HepG2 (cell line): ENCODE results near the gene LMF2. TPM values are rescaled to one million over a fixed set of nuclear protein-coding genes. Genes with fewer than 3 reads are reported as not detected.

Experiments
- ATAC-seq: fragments of 200-7000 bp; cut with Tn5 transposase; 3 replicates; pipeline ENCODE4 v1.9.1; 2020; ENCODE audit warnings: mild to moderate bottlenecking, moderate library complexity
- BruUV-seq: library from RNA; stranded (reverse); fragments of 400-500 nt; replicated peaks from 2 replicates; lab custom pipeline; 2021; lab: Mats Ljungman, UMichigan
- CTCF ChIA-PET: fragments of 300-600 bp; formaldehyde crosslinking; extraction: SDS; loops from one replicate; lab custom pipeline; 2021; ENCODE audit warnings: low total read pairs, inconsistent platforms, low intra/inter-chr PET ratio; lab: Yijun Ruan, JAX
- POLR2A ChIA-PET: fragments of 350-600 bp; sonication (Branson Sonifier 250); formaldehyde crosslinking; loops from one replicate; lab custom pipeline; 2020; ENCODE audit warnings: antibody characterized with exemption, inconsistent platforms; lab: Yijun Ruan, JAX
- DNase-seq: peaks from one replicate; pipeline ENCODE4 v3.0.0-alpha.2; 2015; ENCODE audit warnings: low spot score
- FAIRE-seq: peaks from 3 replicates; lab custom pipeline; 2011; peaks lifted over from hg19 to GRCh38; lab: Jason Lieb, UNC
- H2AFZ ChIP-seq: one replicate; pipeline ENCODE4 v1.6.1; 2011; ENCODE audit warnings: low read length, inconsistent platforms
- H3K27ac ChIP-seq: fragments of 300-600 bp; 3 replicates; pipeline ENCODE4 v1.8.0; 2011; ENCODE audit warnings: mixed run types, mild to moderate bottlenecking, mixed read lengths, low read length, inconsistent platforms; ENCODE audit not compliant: insufficient read depth; ENCODE audit errors: extremely low read length
- H3K27me3 ChIP-seq, 2 experiments: fragments of 200-600 bp in 1 of 2; 2 replicates in 1 of 2; 3 replicates in 1 of 2; pipeline versions ENCODE4 v1.6.0 to v1.8.0; 2011; ENCODE audit warnings: low read length in 2 of 2, mild to moderate bottlenecking in 2 of 2, moderate library complexity in 2 of 2, inconsistent platforms in 1 of 2; ENCODE audit not compliant: insufficient read depth in 2 of 2, control insufficient read depth in 1 of 2
- H3K36me3 ChIP-seq, 2 experiments: fragments of 200-600 bp in 1 of 2; replicated peaks in 1 of 2; 2 replicates in 1 of 2; 3 replicates in 1 of 2; pipeline versions ENCODE4 v1.5.1 to v1.8.0; 2011; ENCODE audit warnings: low read length in 2 of 2, inconsistent platforms in 1 of 2; ENCODE audit not compliant: insufficient read depth in 2 of 2, control insufficient read depth in 1 of 2
- H3K4me1 ChIP-seq: 2 replicates; pipeline ENCODE4 v1.5.1; 2012; ENCODE audit warnings: low read length, inconsistent platforms; ENCODE audit not compliant: insufficient read depth
- H3K4me2 ChIP-seq: 2 replicates; pipeline ENCODE4 v1.6.0; 2011; ENCODE audit warnings: low read depth, low read length, inconsistent platforms
- H3K4me3 ChIP-seq, 3 experiments: fragments of 200-600 bp in 1 of 3; sonication (generic), shearing (Covaris generic) in 1 of 3; replicated peaks in 1 of 3; 2 replicates each; pipeline ENCODE4 v1.5.1; 2011 to 2016; ENCODE audit warnings: low read length in 3 of 3, inconsistent platforms in 2 of 3, low read depth in 2 of 3, mild to moderate bottlenecking in 2 of 3, control low read depth in 1 of 3, mixed read lengths in 1 of 3; ENCODE audit not compliant: insufficient read depth in 1 of 3
- H3K79me2 ChIP-seq: one replicate; pipeline ENCODE4 v1.6.1; 2011; ENCODE audit warnings: low read length, inconsistent platforms; ENCODE audit not compliant: insufficient read depth
- H3K9ac ChIP-seq: 2 replicates; pipeline ENCODE4 v1.6.0; 2011; ENCODE audit warnings: mild to moderate bottlenecking, low read depth, low read length, inconsistent platforms; ENCODE audit not compliant: insufficient read depth
- H3K9me3 ChIP-seq: 2 replicates; pipeline ENCODE4 v1.5.1; 2012; ENCODE audit warnings: mild to moderate bottlenecking, low read length
- H4K20me1 ChIP-seq: 2 replicates; pipeline ENCODE4 v1.6.0; 2011; ENCODE audit warnings: inconsistent platforms, mild to moderate bottlenecking, low read length, moderate library complexity; ENCODE audit not compliant: insufficient read depth
- CC2D1A ChIP-seq: sonication (generic); formaldehyde crosslinking; IDR thresholded peaks from 2 replicates; pipeline ENCODE4 v1.8.1; 2023; ENCODE audit warnings: mild to moderate bottlenecking, missing genetic modification reagents
- CHCHD3 ChIP-seq: sonication (generic); formaldehyde crosslinking; IDR thresholded peaks from 2 replicates; pipeline ENCODE4 v1.8.0; 2022; ENCODE audit warnings: mild to moderate bottlenecking, missing genetic modification reagents, moderate library complexity
- CHD2 ChIP-seq: IDR thresholded peaks from 2 replicates; pipeline ENCODE4 v1.6.1; 2011; ENCODE audit warnings: low read depth, low read length, improper control_type of control experiment
- GABPB1 ChIP-seq: IDR thresholded peaks from 2 replicates; pipeline ENCODE4 v1.6.1; 2016; ENCODE audit warnings: mild to moderate bottlenecking, missing genetic modification reagents, moderate library complexity, missing compliant biosample characterization
- GATA4 ChIP-seq: sonication (generic); IDR thresholded peaks from 2 replicates; pipeline ENCODE4 v1.6.1; 2016; ENCODE audit warnings: antibody characterized with exemption, low read depth, borderline replicate concordance
- HOXA9 ChIP-seq: sonication (generic); formaldehyde crosslinking; IDR thresholded peaks from 2 replicates; pipeline ENCODE4 v1.8.1; 2022; ENCODE audit warnings: missing genetic modification reagents, mild to moderate bottlenecking, moderate library complexity, borderline replicate concordance
- MED1 ChIP-seq: sonication (generic); formaldehyde crosslinking; IDR thresholded peaks from 2 replicates; pipeline ENCODE4 v1.4.0; 2020; ENCODE audit warnings: missing genetic modification reagents
- NFKBIZ ChIP-seq: IDR thresholded peaks from 2 replicates; pipeline ENCODE4 v1.6.1; 2018; ENCODE audit warnings: missing genetic modification reagents, missing compliant biosample characterization
- POLR2AphosphoS5 ChIP-seq: IDR thresholded peaks from 2 replicates; pipeline ENCODE4 v1.6.1; 2012; ENCODE audit warnings: low read depth, low read length
- SOX6 ChIP-seq, 2 experiments: fragments of 450-650 bp in 1 of 2; sonication (generic) in 1 of 2; formaldehyde crosslinking in 1 of 2; IDR thresholded peaks; 2 replicates each; pipeline versions ENCODE4 v1.4.0 to v1.6.1; 2017 to 2020; ENCODE audit warnings: antibody characterized with exemption in 1 of 2, mild to moderate bottlenecking in 1 of 2, missing genetic modification reagents in 1 of 2
- SP2 ChIP-seq: sonication (generic); formaldehyde crosslinking; IDR thresholded peaks from 2 replicates; pipeline ENCODE4 v1.5.1; 2020; ENCODE audit warnings: mild to moderate bottlenecking, missing genetic modification reagents
- ZNF143 ChIP-seq: sonication (generic); formaldehyde crosslinking; IDR thresholded peaks from 2 replicates; pipeline ENCODE4 v1.4.0; 2020; ENCODE audit warnings: missing genetic modification reagents
- ZNF350 ChIP-seq: sonication (generic); formaldehyde crosslinking; IDR thresholded peaks from 2 replicates; pipeline ENCODE4 v1.4.0; 2020; ENCODE audit warnings: mild to moderate bottlenecking, low read depth, missing genetic modification reagents, borderline replicate concordance
- ZNF432 ChIP-seq: sonication (generic); formaldehyde crosslinking; IDR thresholded peaks from 2 replicates; pipeline ENCODE4 v1.5.0; 2020; ENCODE audit warnings: missing genetic modification reagents, mild to moderate bottlenecking, borderline replicate concordance
- ZNF564 ChIP-seq: sonication (generic); formaldehyde crosslinking; IDR thresholded peaks from 2 replicates; pipeline ENCODE4 v1.8.1; 2023; ENCODE audit warnings: mild to moderate bottlenecking, missing genetic modification reagents
- ZNF572 ChIP-seq: sonication (generic); formaldehyde crosslinking; IDR thresholded peaks from 2 replicates; pipeline ENCODE4 v1.5.1; 2020; ENCODE audit warnings: mild to moderate bottlenecking, missing genetic modification reagents
- WGBS: methylation state at CpG from one replicate; pipeline ENCODE4 v1.1.6; 2017; ENCODE audit warnings: low lambda C conversion rate; 5-methylcytosine and 5-hydroxymethylcytosine counted together
- in situ Hi-C: cut with HindIII; loops from 2 replicates; pipeline ENCODE4 v1.10.0; 2017; ENCODE audit warnings: low pct_unique_long_range_greater_than_20kb; ENCODE audit not compliant: extremely low pct_ligation_motif_present
- intact Hi-C: fragments of 100-400 bp; cut with micrococcal nuclease; formaldehyde crosslinking; loops from one replicate; pipeline ENCODE4 v1.10.0; 2022; ENCODE audit not compliant: unreplicated experiment
- polyA plus RNA-seq, 8 experiments: library from polyadenylated mRNA; depleted of rRNA in 3 of 8; stranded (reverse) in 7 of 8; unstranded in 1 of 8; fragments of >200 nt; fragmentation: Illumina TruSeq in 4 of 8; extraction: Trizol in 4 of 8; gene quantifications; 2 replicates each; pipeline versions ENCODE4 v1.2.1 to v1.2.3, GENCODE V29; 2011 to 2016; ENCODE audit warnings: low read depth in 4 of 8, missing spikeins in 1 of 8, mixed read lengths in 1 of 8; ENCODE audit not compliant: insufficient read depth in 1 of 8
- total RNA-seq, 5 experiments: library from RNA; depleted of rRNA; stranded (reverse); fragments of >200 nt; fragmentation: Illumina TruSeq; extraction: Trizol; gene quantifications; 2 replicates each; pipeline ENCODE4 v1.2.3, GENCODE V29; 2016; ENCODE audit warnings: low read depth in 1 of 5
- TF ChIP-seq, protein P1 (sequence below): sonication (generic); formaldehyde crosslinking; IDR thresholded peaks from 2 replicates; pipeline ENCODE4 v1.5.0; 2020; ENCODE audit warnings: missing genetic modification reagents, mild to moderate bottlenecking, borderline replicate concordance
- TF ChIP-seq, protein P2 (sequence below): sonication (generic); formaldehyde crosslinking; conservative IDR thresholded peaks from 2 replicates; pipeline ENCODE4 v1.4.0; 2020; ENCODE audit warnings: mild to moderate bottlenecking, missing genetic modification reagents, moderate library complexity

Gene LMF2
- total and polyA plus RNA-seq, 2 of the 13 experiments (the other 11 are each of a cell fraction or from before 2014, with no cell fraction given) = 23.3 to 30.6 TPM

DNA sequence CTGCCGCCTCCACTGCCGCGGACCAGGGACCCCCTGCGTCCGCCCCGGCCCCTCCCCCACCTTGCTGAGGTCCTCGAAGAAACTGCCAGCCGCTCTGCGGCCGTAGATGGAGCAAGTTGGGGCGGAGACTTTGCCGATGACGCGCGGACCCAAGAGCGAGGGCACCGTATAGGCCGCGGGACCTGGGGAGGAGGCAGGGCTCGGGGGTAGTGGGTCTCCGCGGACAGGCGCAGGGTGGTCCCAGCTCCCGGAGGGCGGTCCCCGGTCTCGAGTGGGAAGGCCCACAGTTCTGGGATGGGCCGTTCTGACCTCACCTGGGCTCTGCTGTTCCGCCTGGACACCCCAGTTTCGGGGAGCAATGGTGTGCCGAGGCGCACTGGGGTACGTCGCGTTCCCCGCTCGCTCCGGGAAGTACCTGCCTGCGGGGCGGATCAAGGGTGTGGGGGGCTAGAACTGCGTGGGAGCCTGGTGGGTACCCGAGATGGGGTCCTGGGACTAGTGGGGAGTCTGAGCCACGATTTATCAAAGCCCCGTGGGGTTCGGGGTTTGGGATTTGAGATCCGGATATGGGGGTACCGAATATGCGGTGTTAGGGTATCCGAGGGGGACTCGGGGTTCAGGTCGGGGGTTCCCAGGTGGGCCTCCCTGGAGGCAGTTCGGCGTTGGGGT, 23.5 kb upstream of the LMF2 start:
- H3K4me1 ChIP-seq = peaks cover 74% of the 10 kb centered on the region
- H4K20me1 ChIP-seq = no peaks in the 10 kb centered on the region
- DNase-seq (peak; percentile 47), FAIRE-seq (no peak), ATAC-seq (peak; percentile 32)
- H3K27me3 ChIP-seq = 0 out of 5 replicates have a peak, but pooled peaks cover 0 to 6% of the 10 kb centered on the region in 2 experiments
- peaks cover 2% of the 10 kb centered on the region for H3K79me2 ChIP-seq
- H3K36me3 ChIP-seq = no peaks in the 10 kb centered on the region
- peak overlapping the region; percentile 74 for H3K27ac ChIP-seq
- no peak overlapping the region for H2AFZ ChIP-seq
- H3K4me2 ChIP-seq = peak overlapping the region; percentile 84
- intact Hi-C loops (no loop called here), in situ Hi-C loops (loop anchor here (5.0 kb wide), 1 partner anchor 36 kb away; no protein-coding TSS in a partner anchor)
- ChIA-PET POLR2A (interaction anchor here (0.9 to 5.9 kb wide), 4 partner anchors 8 to 32 kb away, joined by 3 to 34 read pairs (median 10); partner anchors contain the start of genes KLHDC7B, LMF2, NCAPH2 and SYCE3), CTCF (no interaction called here)
- under 1% methylated on average over 26 of the region's 53 CpGs for WGBS
- peak overlapping the region; percentile 58 to 83 (median 74) for H3K4me3 ChIP-seq
- H3K9me3 ChIP-seq = no peaks in the 10 kb centered on the region
- BruUV-seq = no TSS peak
- H3K9ac ChIP-seq = peak overlapping the region; percentile 73
- TF ChIP-seq MED1 (CRISPR knock-in tag) (no peak), ZNF432 (CRISPR knock-in tag) (no peak), NFKBIZ (CRISPR knock-in tag) (0 out of 2 replicates have a peak, but pooled peaks have one; percentile 13), HOXA9 (CRISPR knock-in tag) (0 out of 2 replicates have a peak, but pooled peaks have one; percentile 21), ZNF143 (CRISPR knock-in tag) (peak; percentile 2; the same call in 1 of the 2 replicates), CHCHD3 (CRISPR knock-in tag) (no peak), CHD2 (0 out of 2 replicates have a peak, but pooled peaks have one; percentile 16), ZNF350 (CRISPR knock-in tag) (0 out of 2 replicates have a peak, but pooled peaks have one; percentile 16), GATA4 (peak; percentile 39; the same call in 1 of the 2 replicates), ZNF564 (peak; percentile 16; the same call in 1 of the 2 replicates), SOX6 (IDR thresholded peaks at IDR 0.05) (no peak), SOX6 (CRISPR knock-in tag; IDR thresholded peaks at IDR 0.05) (no peak), SP2 (CRISPR knock-in tag) (0 out of 2 replicates have a peak, but pooled peaks have one; percentile 11), POLR2AphosphoS5 (peak; percentile 58), GABPB1 (CRISPR knock-in tag) (0 out of 2 replicates have a peak, but pooled peaks have one; percentile 7), CC2D1A (CRISPR knock-in tag) (0 out of 2 replicates have a peak, but pooled peaks have one; percentile 70), ZNF572 (peak; percentile 81; the same call in 1 of the 2 replicates)
- TF ChIP-seq, protein P1, sequence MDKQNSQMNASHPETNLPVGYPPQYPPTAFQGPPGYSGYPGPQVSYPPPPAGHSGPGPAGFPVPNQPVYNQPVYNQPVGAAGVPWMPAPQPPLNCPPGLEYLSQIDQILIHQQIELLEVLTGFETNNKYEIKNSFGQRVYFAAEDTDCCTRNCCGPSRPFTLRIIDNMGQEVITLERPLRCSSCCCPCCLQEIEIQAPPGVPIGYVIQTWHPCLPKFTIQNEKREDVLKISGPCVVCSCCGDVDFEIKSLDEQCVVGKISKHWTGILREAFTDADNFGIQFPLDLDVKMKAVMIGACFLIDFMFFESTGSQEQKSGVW (CRISPR knock-in tag) = no peak
- TF ChIP-seq, protein P2, sequence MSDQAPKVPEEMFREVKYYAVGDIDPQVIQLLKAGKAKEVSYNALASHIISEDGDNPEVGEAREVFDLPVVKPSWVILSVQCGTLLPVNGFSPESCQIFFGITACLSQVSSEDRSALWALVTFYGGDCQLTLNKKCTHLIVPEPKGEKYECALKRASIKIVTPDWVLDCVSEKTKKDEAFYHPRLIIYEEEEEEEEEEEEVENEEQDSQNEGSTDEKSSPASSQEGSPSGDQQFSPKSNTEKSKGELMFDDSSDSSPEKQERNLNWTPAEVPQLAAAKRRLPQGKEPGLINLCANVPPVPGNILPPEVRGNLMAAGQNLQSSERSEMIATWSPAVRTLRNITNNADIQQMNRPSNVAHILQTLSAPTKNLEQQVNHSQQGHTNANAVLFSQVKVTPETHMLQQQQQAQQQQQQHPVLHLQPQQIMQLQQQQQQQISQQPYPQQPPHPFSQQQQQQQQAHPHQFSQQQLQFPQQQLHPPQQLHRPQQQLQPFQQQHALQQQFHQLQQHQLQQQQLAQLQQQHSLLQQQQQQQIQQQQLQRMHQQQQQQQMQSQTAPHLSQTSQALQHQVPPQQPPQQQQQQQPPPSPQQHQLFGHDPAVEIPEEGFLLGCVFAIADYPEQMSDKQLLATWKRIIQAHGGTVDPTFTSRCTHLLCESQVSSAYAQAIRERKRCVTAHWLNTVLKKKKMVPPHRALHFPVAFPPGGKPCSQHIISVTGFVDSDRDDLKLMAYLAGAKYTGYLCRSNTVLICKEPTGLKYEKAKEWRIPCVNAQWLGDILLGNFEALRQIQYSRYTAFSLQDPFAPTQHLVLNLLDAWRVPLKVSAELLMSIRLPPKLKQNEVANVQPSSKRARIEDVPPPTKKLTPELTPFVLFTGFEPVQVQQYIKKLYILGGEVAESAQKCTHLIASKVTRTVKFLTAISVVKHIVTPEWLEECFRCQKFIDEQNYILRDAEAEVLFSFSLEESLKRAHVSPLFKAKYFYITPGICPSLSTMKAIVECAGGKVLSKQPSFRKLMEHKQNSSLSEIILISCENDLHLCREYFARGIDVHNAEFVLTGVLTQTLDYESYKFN (CRISPR knock-in tag) = 0 out of 2 replicates have a peak, but pooled peaks have one; percentile 20
